ENCODE data around the gene RRAGB. TPM values are rescaled to one million over a fixed set of nuclear protein-coding genes. Genes with fewer than 3 reads are reported as not detected.

The RRAGB gene
- total RNA-seq, 1 donor from 2014 or later = 14.9 TPM

Other genes starting within 250 kb of the RRAGB start
- gene USP51, start 227.9 kb upstream of the RRAGB start, total RNA-seq = 2.0 and 2.1 TPM in 2 replicates
- not detected in 2 replicates for gene FOXR2, start 94.3 kb upstream of the RRAGB start, total RNA-seq